GM21528 (cell line): ENCODE measurements around the gene LDB1.

Source experiments
- ATAC-seq: cut with Tn5 transposase; IDR thresholded peaks from one replicate; pipeline ENCODE4 v1.9.1; 2021; ENCODE audit warnings: mild to moderate bottlenecking, moderate library complexity; ENCODE audit not compliant: unreplicated experiment, low FRiP score

Gene LDB1

DNA sequence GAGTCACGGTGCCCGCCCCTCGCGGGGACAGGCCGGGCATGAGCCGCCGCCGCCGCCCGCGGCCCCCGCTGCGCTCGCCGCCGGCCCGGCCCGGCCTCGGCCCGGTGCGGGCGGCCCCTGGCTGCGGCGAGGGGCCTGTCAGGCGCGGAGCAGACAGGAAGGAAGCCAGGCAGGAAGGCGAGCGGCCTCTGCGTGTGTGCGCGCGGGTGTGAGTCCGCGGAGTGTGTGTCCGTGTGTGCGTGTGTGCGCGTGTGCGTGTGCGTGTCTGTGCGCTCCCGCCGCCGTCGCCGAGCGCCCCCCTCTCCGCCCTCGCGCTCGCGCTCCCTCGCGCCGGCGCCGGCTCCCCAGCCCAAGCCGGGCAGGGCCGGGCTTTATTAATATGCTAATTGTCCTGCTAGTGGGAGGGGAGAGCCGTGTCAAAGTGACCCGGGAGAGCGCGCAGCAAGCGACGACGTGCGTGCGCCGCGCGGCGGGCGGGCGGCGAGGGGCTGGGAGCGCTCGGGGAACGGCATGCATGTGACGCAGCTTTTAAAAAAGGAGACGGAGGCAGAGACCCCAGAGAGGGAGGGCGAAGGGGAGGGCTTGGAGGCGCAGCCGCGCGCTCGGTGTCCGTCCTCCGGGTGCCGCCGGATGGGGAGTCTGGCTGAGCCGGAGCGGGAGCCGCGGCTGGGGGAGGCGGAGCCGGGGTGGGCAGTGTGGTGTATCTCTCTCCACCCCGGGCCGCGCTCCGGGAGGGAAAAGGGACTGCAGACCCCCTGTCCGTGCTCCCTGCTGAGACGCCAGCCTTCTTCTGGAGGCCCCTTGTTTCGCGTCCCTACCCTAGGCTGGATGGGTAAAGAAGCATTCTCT is at the start of gene LDB1:
LDB1 (minus strand) TSS at position 227 of the 849 bp plus-strand sequence. CDS start 258 bp downstream, outside the sequence.
- ATAC-seq = peak; percentile 58

DNA sequence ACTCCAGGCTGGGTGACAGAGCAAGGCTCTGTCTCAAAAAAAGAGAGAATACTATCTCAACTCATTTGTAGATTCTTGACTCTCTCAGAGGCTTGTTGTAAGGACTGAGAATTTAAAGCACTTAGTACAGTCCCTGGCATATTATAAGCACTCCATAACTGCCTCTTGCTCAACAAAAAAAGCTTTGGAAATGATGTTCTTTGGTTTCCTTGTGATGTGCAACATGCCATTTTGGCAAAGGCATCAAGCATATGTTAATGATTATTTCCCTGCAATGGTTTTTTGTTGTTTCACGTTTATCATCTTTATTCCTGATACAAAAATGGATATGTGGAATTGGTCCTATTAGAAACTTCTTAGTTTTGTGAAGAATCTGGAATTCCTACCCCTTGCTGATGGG is 47.7 kb upstream of the LDB1 start:
- ATAC-seq = no peak

DNA sequence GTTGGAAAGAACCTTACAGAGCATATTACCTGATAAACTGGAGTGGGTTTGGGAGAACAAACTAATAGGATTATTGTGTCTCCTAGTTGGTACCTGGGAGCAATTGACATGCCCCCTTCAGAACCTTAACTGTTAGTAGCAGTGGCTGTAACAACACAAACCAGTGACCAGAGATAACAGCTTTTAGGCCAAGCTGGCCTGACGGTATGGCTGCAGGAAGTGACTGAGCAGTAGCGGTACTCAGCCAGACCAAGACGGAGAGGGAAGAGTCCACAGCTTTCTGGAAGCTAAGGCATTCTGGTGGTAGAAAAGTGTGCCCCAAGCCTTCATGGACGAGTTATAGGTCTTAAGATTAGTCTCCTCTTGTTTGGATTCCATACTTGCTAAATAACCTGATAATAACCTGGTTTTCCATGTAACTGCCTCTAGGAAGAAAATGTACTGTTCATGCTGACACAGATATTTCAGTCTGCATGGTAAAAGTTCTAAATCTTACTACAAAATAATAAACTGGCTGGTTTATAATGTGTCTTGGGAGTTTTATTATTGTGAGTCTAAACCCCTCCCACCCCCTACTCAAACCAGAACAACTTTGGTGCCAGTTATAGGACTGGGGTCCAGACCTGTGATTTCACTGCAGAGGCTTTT is 43.3 kb upstream of the LDB1 start:
- no peak for ATAC-seq

DNA sequence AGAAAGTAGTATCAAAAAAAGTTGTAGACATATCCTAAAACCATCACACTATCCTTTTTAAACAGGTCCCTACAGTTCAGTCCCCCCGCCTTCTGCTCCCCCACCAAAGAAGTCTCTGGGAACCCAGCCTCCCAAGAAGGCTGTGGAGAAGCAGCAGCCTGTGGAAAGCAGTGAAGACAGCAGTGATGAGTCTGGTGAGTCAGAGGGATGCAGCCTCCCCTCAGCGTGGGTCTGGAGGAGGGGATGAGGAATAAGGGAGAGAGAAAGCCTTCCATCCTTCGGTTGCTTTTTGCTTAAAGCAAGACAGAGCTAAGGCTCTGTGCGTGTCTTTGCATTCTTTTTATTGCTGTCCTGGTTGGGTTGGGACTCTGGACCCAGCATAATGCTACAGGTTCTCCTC is 39.7 kb upstream of the LDB1 start:
- no peak for ATAC-seq

DNA sequence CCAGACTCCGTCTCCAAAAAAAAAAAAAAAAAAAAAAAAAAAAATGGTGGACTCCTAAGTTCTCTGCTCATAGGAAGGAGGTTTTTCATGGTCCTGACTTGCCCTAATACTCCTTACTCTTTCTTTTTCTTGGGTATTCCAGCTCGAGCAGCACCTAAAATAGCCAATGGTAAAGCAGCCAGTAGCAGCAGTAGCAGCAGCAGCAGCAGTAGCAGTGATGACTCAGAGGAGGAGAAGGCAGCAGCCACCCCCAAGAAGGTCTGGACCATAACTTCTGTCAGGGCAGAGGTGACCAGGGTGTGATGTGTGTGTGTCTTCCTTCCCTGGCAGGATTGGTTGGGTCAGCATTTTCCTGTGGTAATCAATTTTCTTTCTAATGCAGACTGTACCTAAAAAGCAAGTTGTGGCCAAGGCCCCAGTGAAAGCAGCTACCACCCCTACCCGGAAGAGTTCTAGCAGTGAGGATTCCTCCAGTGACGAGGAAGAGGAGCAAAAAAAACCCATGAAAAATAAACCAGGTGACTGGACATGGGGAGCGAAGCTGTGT is 39.0 kb upstream of the LDB1 start:
- ATAC-seq = no peak

DNA sequence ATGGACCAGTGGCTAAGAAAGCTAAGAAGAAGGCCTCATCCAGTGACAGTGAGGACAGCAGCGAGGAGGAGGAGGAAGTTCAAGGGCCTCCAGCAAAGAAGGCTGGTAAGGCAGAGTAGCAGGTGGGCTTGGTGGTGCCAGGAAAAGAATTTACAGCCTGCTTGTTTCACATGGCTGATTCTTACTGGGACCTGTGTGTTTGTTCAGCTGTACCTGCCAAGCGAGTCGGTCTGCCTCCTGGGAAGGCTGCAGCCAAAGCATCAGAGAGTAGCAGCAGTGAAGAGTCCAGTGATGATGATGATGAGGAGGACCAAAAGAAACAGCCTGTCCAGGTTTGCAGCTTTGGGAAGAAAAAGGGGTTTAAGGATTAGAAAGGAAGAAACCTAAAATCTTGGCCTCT is 37.1 kb upstream of the LDB1 start:
- ATAC-seq = no peak

- ATAC-seq = no peak
Measured at GRCh38 chr10:102154466-102155116, 34.4 kb upstream of the LDB1 start.

- no peak for ATAC-seq
Measured at GRCh38 chr10:102153093-102153620, 33.0 kb upstream of the LDB1 start.

DNA sequence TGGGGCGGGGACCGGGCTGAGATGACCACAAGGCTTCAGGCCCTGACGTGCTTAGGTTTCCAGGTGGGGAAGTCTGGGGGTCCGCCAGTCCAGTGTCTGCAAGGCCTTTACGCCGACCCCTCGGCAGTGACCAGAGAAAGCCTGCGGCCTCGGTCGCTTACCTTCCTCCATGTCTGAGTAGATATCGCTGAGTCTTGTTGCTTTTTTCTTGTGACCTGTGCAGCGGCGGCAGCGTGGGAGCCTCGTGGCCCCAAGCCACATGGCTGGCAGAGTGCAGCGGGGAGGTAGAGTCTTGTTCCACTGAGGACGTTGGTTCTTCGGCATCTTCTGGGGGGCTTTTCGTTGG is 32.4 kb upstream of the LDB1 start:
- peak; percentile 27 for ATAC-seq

DNA sequence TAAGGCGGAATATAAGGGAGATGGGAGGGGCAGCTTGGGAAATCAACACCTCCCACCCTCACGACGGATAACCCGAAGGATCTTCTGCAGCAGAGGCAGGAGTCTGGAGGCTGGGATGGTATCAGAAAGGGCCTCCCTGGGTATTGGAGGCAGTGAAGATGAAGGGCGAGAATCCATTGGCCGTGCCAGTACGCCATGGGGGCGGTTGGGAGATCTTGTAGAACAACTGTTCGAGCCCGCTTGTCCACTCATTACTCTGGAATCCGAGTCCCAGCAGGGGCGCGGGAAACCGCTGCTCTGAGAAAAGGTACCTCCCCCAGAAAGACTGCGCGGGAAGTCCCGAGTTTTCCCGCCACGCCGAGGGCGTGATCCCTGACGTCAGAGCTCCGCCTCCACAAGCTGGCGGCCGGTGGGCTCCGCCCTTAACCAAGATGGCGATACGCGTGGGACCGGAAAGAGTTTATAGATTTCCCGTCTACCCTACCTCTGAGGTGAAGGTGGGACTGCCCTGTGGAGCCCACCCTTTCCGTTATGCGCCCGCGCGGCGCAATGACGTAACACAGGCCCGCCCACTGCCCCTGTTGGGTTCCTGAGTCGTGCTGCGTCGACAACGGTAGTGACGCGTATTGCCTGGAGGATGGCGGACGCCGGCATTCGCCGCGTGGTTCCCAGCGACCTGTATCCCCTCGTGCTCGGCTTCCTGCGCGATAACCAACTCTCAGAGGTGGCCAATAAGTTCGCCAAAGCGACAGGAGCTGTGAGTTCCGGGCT is 31.8 kb upstream of the LDB1 start, which contains the start of gene NOLC1:
NOLC1 (plus strand) TSS at position 616 of the 771 bp plus-strand sequence; CDS start at position 638, 22 bp downstream.
- peak; percentile 87 for ATAC-seq

- no peak for ATAC-seq
Measured at GRCh38 chr10:102150970-102151773, 31.0 kb upstream of the LDB1 start.

GRCh38 chr10:102148275-102148674 is 28.1 kb upstream of the LDB1 start:
- no peak for ATAC-seq

GRCh38 chr10:102147561-102147960 is 27.4 kb upstream of the LDB1 start:
- ATAC-seq = no peak

DNA sequence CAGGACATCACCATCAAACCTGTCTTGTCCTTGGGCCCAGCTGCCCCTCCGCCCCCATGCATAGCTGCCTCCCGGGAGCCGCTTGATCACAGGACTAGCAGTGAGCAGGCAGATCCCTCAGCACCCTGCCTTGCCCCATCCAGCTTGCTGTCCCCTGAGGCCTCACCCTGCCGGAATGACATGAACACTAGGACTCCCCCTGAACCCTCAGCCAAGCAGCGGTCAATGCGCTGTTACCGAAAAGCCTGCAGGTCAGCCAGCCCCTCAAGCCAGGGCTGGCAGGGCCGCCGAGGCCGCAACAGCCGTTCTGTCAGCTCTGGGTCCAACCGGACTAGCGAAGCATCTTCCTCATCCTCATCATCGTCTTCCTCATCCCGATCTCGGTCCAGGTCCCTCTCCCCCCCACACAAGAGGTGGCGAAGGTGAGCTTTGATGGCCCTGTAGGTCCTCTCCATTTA is 26.8 kb upstream of the LDB1 start:
- no peak for ATAC-seq

DNA sequence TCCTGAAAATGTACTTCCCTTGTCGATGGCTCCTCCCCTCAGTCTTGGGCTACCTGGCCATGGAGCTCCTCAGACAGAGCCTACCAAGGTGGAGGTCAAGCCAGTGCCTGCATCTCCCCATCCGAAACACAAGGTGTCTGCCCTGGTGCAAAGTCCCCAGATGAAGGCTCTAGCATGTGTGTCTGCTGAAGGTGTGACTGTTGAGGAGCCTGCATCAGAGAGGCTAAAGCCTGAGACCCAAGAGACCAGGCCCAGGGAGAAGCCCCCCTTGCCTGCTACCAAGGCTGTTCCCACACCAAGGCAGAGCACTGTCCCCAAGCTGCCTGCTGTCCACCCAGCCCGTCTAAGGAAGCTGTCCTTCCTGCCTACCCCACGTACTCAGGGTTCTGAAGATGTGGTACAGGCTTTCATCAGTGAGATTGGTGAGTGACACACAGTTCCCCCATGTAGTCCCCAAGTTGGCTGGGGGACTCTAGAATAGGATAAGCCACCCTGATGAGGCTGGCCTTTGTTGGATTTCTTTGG is 21.5 kb upstream of the LDB1 start:
- no peak for ATAC-seq

GRCh38 chr10:102140913-102141540 is 20.9 kb upstream of the LDB1 start:
- ATAC-seq = no peak

DNA sequence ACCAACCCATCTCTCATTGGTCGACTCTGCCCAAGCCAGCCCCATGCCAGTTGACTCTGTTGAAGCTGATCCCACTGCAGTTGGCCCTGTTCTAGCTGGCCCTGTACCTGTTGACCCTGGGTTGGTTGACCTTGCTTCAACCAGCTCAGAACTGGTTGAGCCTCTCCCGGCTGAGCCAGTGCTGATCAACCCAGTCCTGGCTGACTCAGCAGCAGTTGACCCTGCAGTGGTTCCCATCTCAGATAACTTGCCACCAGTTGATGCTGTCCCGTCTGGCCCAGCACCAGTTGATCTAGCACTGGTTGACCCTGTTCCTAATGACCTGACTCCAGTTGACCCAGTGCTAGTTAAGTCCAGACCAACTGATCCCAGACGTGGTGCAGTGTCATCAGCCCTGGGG is 20.1 kb upstream of the LDB1 start:
- no peak for ATAC-seq

- ATAC-seq = no peak
Measured at GRCh38 chr10:102139281-102140110, 19.3 kb upstream of the LDB1 start.
